Fibroblast of lung (primary cell): ENCODE data around the gene CPNE4.

Source experiments
- EZH2 ChIP-seq: IDR thresholded peaks from 2 replicates; pipeline ENCODE4 v1.5.1; 2012; ENCODE audit warnings: low read length, control low read depth, mild to moderate bottlenecking; ENCODE audit errors: missing control alignments
- TF ChIP-seq, protein P1 (sequence below), 2 donors: IDR thresholded peaks in 1 of 2; conservative IDR thresholded peaks in 1 of 2; 1 replicate in 1 of 2; 2 replicates in 1 of 2; pipeline ENCODE4 v1.5.1; 2011 to 2012; ENCODE audit warnings: low read length in 2 of 2, control low read depth in 1 of 2, inconsistent platforms in 1 of 2, low read depth in 1 of 2, mild to moderate bottlenecking in 1 of 2

DNA sequence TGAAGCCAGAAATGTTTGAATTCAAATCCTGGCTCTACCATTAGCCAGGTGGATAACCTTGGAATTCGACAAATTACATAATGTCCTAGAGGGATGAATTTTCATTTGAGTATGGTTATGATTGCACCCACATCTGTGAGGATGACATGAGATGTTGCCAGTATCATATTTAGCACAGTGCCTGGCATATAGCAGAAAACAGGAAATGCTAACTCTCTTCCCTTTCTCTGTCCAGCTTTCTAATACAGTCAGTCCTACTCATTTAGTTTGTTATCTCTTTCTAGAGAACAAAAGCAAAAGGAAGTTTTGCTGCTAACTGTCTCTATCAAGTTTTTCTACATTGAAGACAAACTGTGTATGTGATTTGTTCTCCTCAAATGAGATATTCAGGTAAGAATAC is 231.7 kb downstream of the CPNE4 start:
- TF ChIP-seq, protein P1, sequence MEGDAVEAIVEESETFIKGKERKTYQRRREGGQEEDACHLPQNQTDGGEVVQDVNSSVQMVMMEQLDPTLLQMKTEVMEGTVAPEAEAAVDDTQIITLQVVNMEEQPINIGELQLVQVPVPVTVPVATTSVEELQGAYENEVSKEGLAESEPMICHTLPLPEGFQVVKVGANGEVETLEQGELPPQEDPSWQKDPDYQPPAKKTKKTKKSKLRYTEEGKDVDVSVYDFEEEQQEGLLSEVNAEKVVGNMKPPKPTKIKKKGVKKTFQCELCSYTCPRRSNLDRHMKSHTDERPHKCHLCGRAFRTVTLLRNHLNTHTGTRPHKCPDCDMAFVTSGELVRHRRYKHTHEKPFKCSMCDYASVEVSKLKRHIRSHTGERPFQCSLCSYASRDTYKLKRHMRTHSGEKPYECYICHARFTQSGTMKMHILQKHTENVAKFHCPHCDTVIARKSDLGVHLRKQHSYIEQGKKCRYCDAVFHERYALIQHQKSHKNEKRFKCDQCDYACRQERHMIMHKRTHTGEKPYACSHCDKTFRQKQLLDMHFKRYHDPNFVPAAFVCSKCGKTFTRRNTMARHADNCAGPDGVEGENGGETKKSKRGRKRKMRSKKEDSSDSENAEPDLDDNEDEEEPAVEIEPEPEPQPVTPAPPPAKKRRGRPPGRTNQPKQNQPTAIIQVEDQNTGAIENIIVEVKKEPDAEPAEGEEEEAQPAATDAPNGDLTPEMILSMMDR (conservative IDR thresholded peaks at IDR 0.05 in 1 of 2, IDR thresholded peaks at IDR 0.05 in 1 of 2; ENCODE audit: low read depth in 1 of 2, low read length in 2 of 2), result no peak
- no peak for TF ChIP-seq EZH2
